ENCODE data around the gene CTNNA1. TPM values are rescaled to one million over a fixed set of nuclear protein-coding genes. Genes with fewer than 3 reads are reported as not detected.

CTNNA1 gene
- total RNA-seq, 3 donors from 2014 or later (not counting 1 experiment from before 2014, with no cell fraction given) = 34.4 to 53.0 (median 49.8) TPM

DNA sequence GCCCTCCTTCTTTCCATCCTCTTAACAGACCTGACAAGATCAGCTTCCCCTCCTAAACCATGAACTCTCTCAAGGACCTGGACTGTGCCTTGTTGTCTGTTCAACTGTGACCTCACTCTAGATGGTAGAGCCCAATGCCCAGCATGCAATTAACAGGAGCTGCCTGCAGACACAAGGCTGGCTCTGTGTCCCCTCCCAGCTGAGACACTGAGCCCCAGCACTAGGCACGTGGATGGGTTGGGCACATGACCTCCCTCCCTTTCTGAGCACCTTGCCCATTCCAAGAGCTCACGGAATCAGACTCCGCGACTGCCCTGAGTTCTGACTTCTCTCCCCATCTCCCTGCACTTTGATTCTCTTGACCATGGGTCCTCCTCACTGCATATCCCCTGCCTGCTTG, 215.4 kb downstream of the CTNNA1 start:
- no peaks in the 10 kb centered on the region for H3K4me1 ChIP-seq (ENCODE audit: control insufficient read depth, insufficient read depth, low read length)
- Mint-ChIP-seq H3K9me3 (no peaks in the 10 kb centered on the region), H3K27ac (no peak overlapping the region), H3K4me3 (no peak overlapping the region), H3K4me1 (peaks cover 0 to 11% of the 10 kb centered on the region in 2 donors), H3K27me3 (ENCODE audit: low read depth in 2 of 2) (no peaks in the 10 kb centered on the region), H3K36me3 (no peaks in the 10 kb centered on the region)
- H3K9me3 ChIP-seq (ENCODE audit: control insufficient read depth, insufficient read depth, low read length) = no peaks in the 10 kb centered on the region
- H3K27ac ChIP-seq (ENCODE audit: low read length) = no peak overlapping the region
- H3K4me3 ChIP-seq (ENCODE audit: low read length) = no peak overlapping the region
- DNase-seq = no peak
- H3K27me3 ChIP-seq (ENCODE audit: control insufficient read depth, insufficient read depth, low read length) = no peaks in the 10 kb centered on the region
- TF ChIP-seq, protein P1, sequence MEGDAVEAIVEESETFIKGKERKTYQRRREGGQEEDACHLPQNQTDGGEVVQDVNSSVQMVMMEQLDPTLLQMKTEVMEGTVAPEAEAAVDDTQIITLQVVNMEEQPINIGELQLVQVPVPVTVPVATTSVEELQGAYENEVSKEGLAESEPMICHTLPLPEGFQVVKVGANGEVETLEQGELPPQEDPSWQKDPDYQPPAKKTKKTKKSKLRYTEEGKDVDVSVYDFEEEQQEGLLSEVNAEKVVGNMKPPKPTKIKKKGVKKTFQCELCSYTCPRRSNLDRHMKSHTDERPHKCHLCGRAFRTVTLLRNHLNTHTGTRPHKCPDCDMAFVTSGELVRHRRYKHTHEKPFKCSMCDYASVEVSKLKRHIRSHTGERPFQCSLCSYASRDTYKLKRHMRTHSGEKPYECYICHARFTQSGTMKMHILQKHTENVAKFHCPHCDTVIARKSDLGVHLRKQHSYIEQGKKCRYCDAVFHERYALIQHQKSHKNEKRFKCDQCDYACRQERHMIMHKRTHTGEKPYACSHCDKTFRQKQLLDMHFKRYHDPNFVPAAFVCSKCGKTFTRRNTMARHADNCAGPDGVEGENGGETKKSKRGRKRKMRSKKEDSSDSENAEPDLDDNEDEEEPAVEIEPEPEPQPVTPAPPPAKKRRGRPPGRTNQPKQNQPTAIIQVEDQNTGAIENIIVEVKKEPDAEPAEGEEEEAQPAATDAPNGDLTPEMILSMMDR (IDR thresholded peaks at IDR 0.05) = no peak
- ATAC-seq = no peak
- H3K36me3 ChIP-seq (ENCODE audit: control insufficient read depth, insufficient read depth, low read length) = no peaks in the 10 kb centered on the region
- WGBS (ENCODE audit: insufficient coverage) = 99% methylated on average over 4 of the region's 4 CpGs
- intact Hi-C loops (cut with micrococcal nuclease) = no loop called here

DNA sequence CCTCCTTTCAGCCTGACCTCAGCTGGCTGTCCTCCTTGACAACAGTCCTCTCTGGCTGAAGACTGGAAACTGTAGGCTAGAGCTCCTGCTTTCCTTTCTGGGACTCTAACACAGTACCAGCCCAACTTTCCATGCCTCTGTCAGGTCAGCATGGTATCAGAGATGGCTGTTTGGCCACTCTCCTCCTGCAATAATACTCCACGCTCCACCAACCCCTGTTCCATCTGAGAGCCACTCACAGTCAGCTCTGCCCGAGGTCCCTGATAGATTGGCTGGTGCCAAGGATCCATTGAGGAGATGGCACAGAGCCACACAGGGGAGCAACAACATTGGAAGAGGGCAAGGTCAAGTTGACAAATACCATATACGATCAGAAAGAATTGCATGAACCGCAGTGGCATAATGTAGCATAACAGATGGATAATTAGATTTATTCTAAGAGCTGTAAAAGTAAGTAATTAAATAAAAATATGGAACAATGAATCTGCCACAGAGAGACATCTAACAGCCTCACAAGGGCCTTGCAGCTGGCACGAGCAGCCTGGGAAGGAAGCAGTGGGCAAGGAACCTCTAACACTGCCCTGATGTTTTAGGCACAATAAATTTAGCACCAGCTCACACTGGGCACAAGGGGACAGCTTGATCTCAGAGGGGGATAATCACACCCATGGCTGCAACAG, 216.2 kb downstream of the CTNNA1 start:
- Mint-ChIP-seq H3K27me3 (ENCODE audit: low read depth in 2 of 2) (no peaks in the 10 kb centered on the region), H3K9me3 (no peaks in the 10 kb centered on the region), H3K27ac (no peak overlapping the region), H3K4me3 (no peak overlapping the region), H3K36me3 (no peaks in the 10 kb centered on the region), H3K4me1 (peaks cover 0 to 11% of the 10 kb centered on the region in 2 donors)
- WGBS (ENCODE audit: insufficient coverage) = 91% methylated on average over 5 of the region's 5 CpGs
- Histone ChIP-seq H3K4me3 (ENCODE audit: low read length) (no peak overlapping the region), H3K27ac (ENCODE audit: low read length) (no peak overlapping the region), H3K27me3 (ENCODE audit: control insufficient read depth, insufficient read depth, low read length) (no peaks in the 10 kb centered on the region), H3K36me3 (ENCODE audit: control insufficient read depth, insufficient read depth, low read length) (no peaks in the 10 kb centered on the region), H3K4me1 (ENCODE audit: control insufficient read depth, insufficient read depth, low read length) (no peaks in the 10 kb centered on the region), H3K9me3 (ENCODE audit: control insufficient read depth, insufficient read depth, low read length) (no peaks in the 10 kb centered on the region)
- ATAC-seq (no peak), DNase-seq (no peak)
- TF ChIP-seq, protein P1 (IDR thresholded peaks at IDR 0.05) = no peak
- intact Hi-C loops (cut with micrococcal nuclease) = no loop called here

DNA sequence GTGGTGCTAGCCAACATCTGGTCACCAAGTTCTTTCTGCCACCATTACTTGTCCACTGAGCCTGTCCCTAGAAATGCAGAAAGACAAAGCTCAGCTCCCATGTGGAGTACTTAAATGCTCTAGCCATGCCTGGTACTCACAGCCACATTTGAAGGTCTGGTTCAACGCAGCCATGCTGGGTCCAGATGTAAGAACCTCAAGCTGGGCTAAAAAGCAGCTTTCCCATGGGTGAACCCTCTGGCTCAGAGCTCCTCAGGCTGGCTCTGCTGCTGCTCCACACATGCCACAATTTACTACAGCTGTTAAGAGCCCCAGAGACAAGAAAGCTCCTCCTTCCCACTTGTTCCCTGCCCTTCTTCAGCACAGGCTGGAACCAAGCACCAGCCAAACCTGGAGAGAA, 219.0 kb downstream of the CTNNA1 start:
- Histone ChIP-seq H3K36me3 (ENCODE audit: control insufficient read depth, insufficient read depth, low read length) (no peaks in the 10 kb centered on the region), H3K4me1 (ENCODE audit: control insufficient read depth, insufficient read depth, low read length) (no peaks in the 10 kb centered on the region), H3K9me3 (ENCODE audit: control insufficient read depth, insufficient read depth, low read length) (no peaks in the 10 kb centered on the region), H3K27ac (ENCODE audit: low read length) (no peak overlapping the region), H3K27me3 (ENCODE audit: control insufficient read depth, insufficient read depth, low read length) (no peaks in the 10 kb centered on the region), H3K4me3 (ENCODE audit: low read length) (no peak overlapping the region)
- TF ChIP-seq, protein P1 (IDR thresholded peaks at IDR 0.05) = no peak
- DNase-seq (no peak), ATAC-seq (no peak)
- H3K4me1 Mint-ChIP-seq = peaks cover 0 to 11% of the 10 kb centered on the region in 2 donors
- no peak overlapping the region for H3K27ac Mint-ChIP-seq
- H3K27me3 Mint-ChIP-seq (ENCODE audit: low read depth in 2 of 2) = no peaks in the 10 kb centered on the region
- no peaks in the 10 kb centered on the region for H3K9me3 Mint-ChIP-seq
- intact Hi-C loops (cut with micrococcal nuclease) = no loop called here
- H3K4me3 Mint-ChIP-seq = no peak overlapping the region
- H3K36me3 Mint-ChIP-seq = no peaks in the 10 kb centered on the region
- whole genome bisulfite sequencing (ENCODE audit: insufficient coverage) = 97% methylated on average over 1 of the region's 1 CpG

DNA sequence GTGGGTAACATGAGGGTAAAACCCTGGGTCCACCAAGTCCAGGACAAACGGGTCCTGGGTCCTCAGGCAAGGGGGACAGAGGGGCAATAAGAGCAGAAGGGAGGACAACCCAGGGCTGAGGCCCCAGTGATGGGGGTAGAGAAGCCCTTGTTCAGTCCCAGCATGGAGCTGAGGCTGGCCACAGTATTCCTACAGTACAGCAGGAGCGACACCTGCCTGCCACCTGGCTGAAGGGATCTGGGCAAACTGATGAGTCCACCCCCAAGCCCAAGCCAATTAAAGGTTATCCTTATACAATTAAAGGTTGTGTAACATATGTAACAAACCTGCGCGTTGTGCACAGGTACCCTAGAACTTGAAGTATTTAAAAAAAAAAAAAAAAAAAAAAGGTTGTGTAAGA, 219.6 kb downstream of the CTNNA1 start:
- DNase-seq (no peak), ATAC-seq (no peak)
- H3K4me1 ChIP-seq (ENCODE audit: control insufficient read depth, insufficient read depth, low read length) = no peaks in the 10 kb centered on the region
- H3K36me3 Mint-ChIP-seq = no peaks in the 10 kb centered on the region
- H3K27me3 Mint-ChIP-seq (ENCODE audit: low read depth in 2 of 2) = no peaks in the 10 kb centered on the region
- H3K36me3 ChIP-seq (ENCODE audit: control insufficient read depth, insufficient read depth, low read length) = no peaks in the 10 kb centered on the region
- intact Hi-C loops (cut with micrococcal nuclease) = no loop called here
- no peaks in the 10 kb centered on the region for H3K9me3 Mint-ChIP-seq
- no peak overlapping the region for H3K4me3 Mint-ChIP-seq
- no peaks in the 10 kb centered on the region for H3K27me3 ChIP-seq (ENCODE audit: control insufficient read depth, insufficient read depth, low read length)
- no peak overlapping the region for H3K27ac Mint-ChIP-seq
- H3K27ac ChIP-seq (ENCODE audit: low read length) = no peak overlapping the region
- H3K4me3 ChIP-seq (ENCODE audit: low read length) = no peak overlapping the region
- 95% methylated on average over 1 of the region's 4 CpGs for WGBS (ENCODE audit: insufficient coverage)
- no peaks in the 10 kb centered on the region for H3K9me3 ChIP-seq (ENCODE audit: control insufficient read depth, insufficient read depth, low read length)
- H3K4me1 Mint-ChIP-seq = peaks cover 0 to 11% of the 10 kb centered on the region in 2 donors
- TF ChIP-seq, protein P1 (IDR thresholded peaks at IDR 0.05) = no peak

All from natural killer cell (primary cell).